Osteocyte (in vitro differentiated cells): ENCODE measurements around the gene MPG. TPM values are rescaled to one million over a fixed set of nuclear protein-coding genes. Genes with fewer than 3 reads are reported as not detected.

ENCODE experiments used
- DNase-seq: peaks from one replicate; pipeline ENCODE4 v3.0.0; 2021; ENCODE audit warnings: mixed read lengths; ENCODE audit not compliant: unreplicated experiment; ENCODE audit errors: extremely low spot score
- H3K27ac Mint-ChIP-seq: one replicate; pipeline ENCODE4 v1.8.0; 2021; ENCODE audit warnings: mild to moderate bottlenecking, mixed read lengths; ENCODE audit not compliant: unreplicated experiment
- H3K27me3 Mint-ChIP-seq: one replicate; pipeline ENCODE4 v1.8.0; 2021; ENCODE audit warnings: mixed read lengths; ENCODE audit not compliant: unreplicated experiment
- H3K36me3 Mint-ChIP-seq: one replicate; pipeline ENCODE4 v1.8.0; 2021; ENCODE audit warnings: mixed read lengths; ENCODE audit not compliant: unreplicated experiment
- H3K4me1 Mint-ChIP-seq: one replicate; pipeline ENCODE4 v1.8.0; 2021; ENCODE audit warnings: mixed read lengths; ENCODE audit not compliant: unreplicated experiment
- H3K4me3 Mint-ChIP-seq: one replicate; pipeline ENCODE4 v1.8.0; 2021; ENCODE audit warnings: mild to moderate bottlenecking, moderate library complexity, mixed read lengths; ENCODE audit not compliant: unreplicated experiment
- H3K9me3 Mint-ChIP-seq: one replicate; pipeline ENCODE4 v1.8.0; 2021; ENCODE audit warnings: mixed read lengths; ENCODE audit not compliant: unreplicated experiment
- CTCF ChIP-seq: fragments of 200-600 bp; sonication (generic); IDR thresholded peaks from 2 replicates; pipeline ENCODE4 v1.5.0; 2021; ENCODE audit warnings: antibody characterized with exemption, mild to moderate bottlenecking, moderate library complexity
- total RNA-seq: library from RNA; stranded (reverse); gene quantifications from 2 replicates; pipeline ENCODE4 v1.2.1, GENCODE V29; 2021

The MPG gene
- total RNA-seq, 1 donor from 2014 or later: 71.6 TPM

DNA sequence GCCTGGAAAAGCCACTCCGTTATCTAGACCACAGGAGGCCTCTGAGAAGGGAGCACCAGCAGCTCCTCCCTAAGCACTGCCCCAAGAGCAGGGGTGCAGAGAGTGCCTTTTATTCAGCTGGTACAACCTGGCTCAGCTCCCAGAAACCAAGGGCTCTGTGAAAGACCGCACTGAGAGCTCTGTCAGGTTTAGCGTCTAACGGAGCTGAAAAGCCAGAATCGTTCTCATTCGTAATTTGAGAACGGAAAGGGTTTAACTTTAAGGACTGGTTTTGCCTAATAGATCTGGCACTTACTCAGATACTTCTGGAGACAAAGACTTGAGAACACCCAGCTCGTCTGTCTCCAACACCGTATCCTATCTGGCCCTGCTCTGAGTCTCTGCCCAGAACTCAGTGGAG lies 13.5 kb downstream of the MPG start:
- no peak for TF ChIP-seq CTCF
- Mint-ChIP-seq H3K4me1 (no peaks in the 10 kb centered on the region), H3K27me3 (no peaks in the 10 kb centered on the region), H3K36me3 (peaks cover 17% of the 10 kb centered on the region), H3K9me3 (no peaks in the 10 kb centered on the region), H3K4me3 (no peak overlapping the region), H3K27ac (no peak overlapping the region)
- DNase-seq: no peak

DNA sequence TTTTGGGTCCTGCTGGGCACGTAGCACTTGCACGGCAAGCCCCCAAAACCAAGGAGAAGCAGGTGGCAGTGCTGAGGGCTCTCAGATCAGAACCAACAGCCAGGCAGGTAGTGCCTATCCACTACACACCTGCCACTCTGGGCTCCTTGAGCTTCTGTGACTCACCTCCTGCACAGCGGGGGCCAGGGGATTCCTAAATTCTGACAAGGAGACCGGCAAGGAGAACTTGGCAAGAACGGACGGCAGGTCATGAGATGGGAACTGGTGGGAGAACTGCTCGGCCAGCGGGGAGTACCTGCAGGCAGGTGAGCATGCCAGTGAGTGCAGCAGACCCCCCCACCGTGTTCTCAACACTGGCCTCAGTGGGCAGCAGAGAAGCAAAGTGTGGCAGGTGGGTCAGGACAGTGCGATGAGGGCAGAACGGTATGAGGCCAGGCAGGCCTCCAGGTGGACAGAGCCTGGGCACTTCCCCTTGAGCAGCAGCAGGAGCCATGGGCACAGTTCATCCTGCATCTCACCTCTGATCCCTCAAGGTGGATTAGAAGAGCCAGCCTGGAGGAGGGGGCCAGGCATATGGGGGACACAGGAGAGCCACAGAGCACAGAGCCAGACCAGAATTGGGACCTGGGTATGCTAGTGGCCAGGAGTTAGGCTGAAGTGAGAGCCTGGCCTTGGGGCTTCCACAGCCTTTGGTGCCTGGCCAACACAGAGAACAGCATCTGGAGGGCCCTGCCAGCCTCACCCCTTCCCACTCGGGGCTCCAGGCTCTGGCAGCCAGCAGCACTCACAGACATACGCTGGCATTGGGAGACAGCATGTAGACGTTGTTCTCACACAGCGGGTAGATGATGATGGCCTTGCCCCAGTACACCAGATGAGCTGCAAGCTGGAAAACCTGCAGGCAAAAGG lies 14.7 kb downstream of the MPG start:
- H3K4me3 Mint-ChIP-seq: no peak overlapping the region

GRCh38 chr16:94918-95265 lies 16.9 kb downstream of the MPG start:
- Mint-ChIP-seq H3K4me3 (no peak overlapping the region), H3K27ac (no peak overlapping the region), H3K27me3 (no peaks in the 10 kb centered on the region), H3K4me1 (peaks cover 7% of the 10 kb centered on the region), H3K36me3 (peaks cover 14% of the 10 kb centered on the region), H3K9me3 (no peaks in the 10 kb centered on the region)
- TF ChIP-seq CTCF: no peak
- no peak for DNase-seq

More for the DNA sequence above, 14.7 kb downstream of the MPG start:
- DNase-seq: no peak
- TF ChIP-seq CTCF: no peak
- Mint-ChIP-seq H3K36me3 (peaks cover 16% of the 10 kb centered on the region), H3K9me3 (no peaks in the 10 kb centered on the region), H3K27me3 (no peaks in the 10 kb centered on the region), H3K4me1 (peaks cover 6% of the 10 kb centered on the region), H3K27ac (no peak overlapping the region)

- Mint-ChIP-seq H3K27me3 (no peaks in the 10 kb centered on the region), H3K4me1 (peaks cover 14% of the 10 kb centered on the region), H3K36me3 (peaks cover 15% of the 10 kb centered on the region), H3K27ac (no peak overlapping the region), H3K9me3 (no peaks in the 10 kb centered on the region), H3K4me3 (no peak overlapping the region)
- TF ChIP-seq CTCF: peak; percentile 97
- DNase-seq: peak; percentile 95
Observed at GRCh38 chr16:96935-97381, 18.9 kb downstream of the MPG start.

- Mint-ChIP-seq H3K4me1 (peaks cover 23% of the 10 kb centered on the region), H3K36me3 (peaks cover 15% of the 10 kb centered on the region), H3K27me3 (no peaks in the 10 kb centered on the region), H3K9me3 (no peaks in the 10 kb centered on the region), H3K27ac (no peak overlapping the region), H3K4me3 (no peak overlapping the region)
- TF ChIP-seq CTCF: no peak
- no peak for DNase-seq
Observed at GRCh38 chr16:97822-98221, 19.8 kb downstream of the MPG start.
